ENCODE results near the gene FBXO22. TPM values are rescaled to one million over a fixed set of nuclear protein-coding genes. Genes with fewer than 3 reads are reported as not detected.

Gene FBXO22
- total and polyA plus RNA-seq, 11 donors: 6.1 to 24.9 (median 19.7) TPM

DNA sequence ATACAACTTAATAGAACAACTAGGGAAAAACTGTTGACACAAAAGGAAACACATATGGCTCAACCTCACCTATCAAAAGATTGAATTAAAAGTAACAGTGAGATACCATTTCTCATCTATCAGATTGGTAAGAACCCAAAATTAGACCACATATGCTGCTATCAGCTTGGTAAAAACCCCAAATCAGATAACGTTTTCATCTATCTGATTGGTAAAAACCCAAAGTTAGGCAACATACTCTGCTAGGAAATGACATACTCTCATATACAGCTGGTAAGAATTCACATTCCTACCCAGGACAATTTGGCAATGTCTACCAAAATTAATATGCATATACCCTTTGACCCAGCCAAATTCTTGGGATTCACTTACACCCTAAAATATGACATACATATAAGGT lies 82.3 kb downstream of the FBXO22 start:
- TF ChIP-seq, protein P1, sequence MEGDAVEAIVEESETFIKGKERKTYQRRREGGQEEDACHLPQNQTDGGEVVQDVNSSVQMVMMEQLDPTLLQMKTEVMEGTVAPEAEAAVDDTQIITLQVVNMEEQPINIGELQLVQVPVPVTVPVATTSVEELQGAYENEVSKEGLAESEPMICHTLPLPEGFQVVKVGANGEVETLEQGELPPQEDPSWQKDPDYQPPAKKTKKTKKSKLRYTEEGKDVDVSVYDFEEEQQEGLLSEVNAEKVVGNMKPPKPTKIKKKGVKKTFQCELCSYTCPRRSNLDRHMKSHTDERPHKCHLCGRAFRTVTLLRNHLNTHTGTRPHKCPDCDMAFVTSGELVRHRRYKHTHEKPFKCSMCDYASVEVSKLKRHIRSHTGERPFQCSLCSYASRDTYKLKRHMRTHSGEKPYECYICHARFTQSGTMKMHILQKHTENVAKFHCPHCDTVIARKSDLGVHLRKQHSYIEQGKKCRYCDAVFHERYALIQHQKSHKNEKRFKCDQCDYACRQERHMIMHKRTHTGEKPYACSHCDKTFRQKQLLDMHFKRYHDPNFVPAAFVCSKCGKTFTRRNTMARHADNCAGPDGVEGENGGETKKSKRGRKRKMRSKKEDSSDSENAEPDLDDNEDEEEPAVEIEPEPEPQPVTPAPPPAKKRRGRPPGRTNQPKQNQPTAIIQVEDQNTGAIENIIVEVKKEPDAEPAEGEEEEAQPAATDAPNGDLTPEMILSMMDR (IDR thresholded peaks at IDR 0.05): no peak
- TF ChIP-seq POLR2A (IDR thresholded peaks at IDR 0.05): no peak
- no peak for DNase-seq
- H3K4me1 ChIP-seq: no peaks in the 10 kb centered on the region
- H3K27ac ChIP-seq: no peak overlapping the region
- H3K9me3 ChIP-seq: no peaks in the 10 kb centered on the region
- 54 to 74% (median 70%) methylated on average over 1 of the region's 1 CpG for WGBS, 4 donors
- no peak overlapping the region for H3K4me3 ChIP-seq
- peaks cover 0 to 2% (median 0%) of the 10 kb centered on the region in 9 donors for H3K27me3 ChIP-seq
- intact Hi-C loops (cut with DNase I): no loop called here
- H3K36me3 ChIP-seq: no peaks in the 10 kb centered on the region
- no peak for ATAC-seq

DNA sequence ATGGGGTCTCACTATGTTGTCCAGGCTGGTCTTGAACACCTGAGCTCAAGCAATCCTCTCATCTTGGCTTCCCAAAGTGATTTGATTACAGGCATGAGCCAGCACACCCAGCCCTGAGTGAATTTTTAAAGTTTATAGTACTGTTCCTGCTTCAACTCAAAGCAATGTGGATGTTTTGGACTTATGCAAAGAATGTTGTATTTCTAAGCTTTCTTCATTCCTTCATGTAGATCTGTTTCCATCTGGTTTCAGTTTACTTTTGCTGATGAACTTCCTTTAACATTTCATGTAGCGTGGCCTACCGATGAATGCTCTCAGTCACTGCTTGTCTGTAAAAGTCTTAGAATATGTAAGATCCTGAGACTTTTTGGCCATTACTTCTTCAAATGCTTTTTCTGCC lies 85.4 kb downstream of the FBXO22 start:
- Histone ChIP-seq H3K36me3 (no peaks in the 10 kb centered on the region), H3K27ac (no peak overlapping the region), H3K4me3 (no peak overlapping the region), H3K27me3 (no peaks in the 10 kb centered on the region), H3K4me1 (no peaks in the 10 kb centered on the region), H3K9me3 (peaks cover 0 to 9% (median 0%) of the 10 kb centered on the region in 12 donors)
- 85 to 94% (median 88%) methylated on average over 2 of the region's 2 CpGs for WGBS, 4 donors
- DNase-seq: no peak
- intact Hi-C loops (cut with DNase I): no loop called here
- TF ChIP-seq POLR2A (IDR thresholded peaks at IDR 0.05): no peak
- TF ChIP-seq, protein P1 (IDR thresholded peaks at IDR 0.05): no peak
- ATAC-seq: no peak

DNA sequence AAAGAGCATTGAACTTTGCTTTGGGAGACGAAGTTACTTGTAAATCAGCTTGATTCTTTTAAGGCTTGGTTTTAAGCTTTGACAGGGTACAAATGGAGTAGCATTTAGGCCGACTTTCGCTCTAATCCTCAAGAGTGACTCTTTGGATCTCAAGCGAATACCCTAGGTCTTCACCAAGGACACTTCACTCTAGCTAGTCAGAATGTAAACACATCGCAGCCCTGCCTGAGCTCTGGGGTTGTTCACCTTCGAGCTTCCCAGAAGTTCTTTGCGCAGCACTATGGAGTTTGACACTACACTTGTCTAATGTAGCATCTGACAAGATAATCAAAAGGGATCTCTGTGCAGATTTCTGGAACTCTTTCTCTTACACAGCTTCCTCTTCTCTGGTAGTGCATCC lies 86.2 kb downstream of the FBXO22 start:
- DNase-seq (no peak), ATAC-seq (no peak)
- no peaks in the 10 kb centered on the region for H3K36me3 ChIP-seq
- peaks cover 0 to 11% (median 0%) of the 10 kb centered on the region in 12 donors for H3K9me3 ChIP-seq
- intact Hi-C loops (cut with DNase I): no loop called here
- no peaks in the 10 kb centered on the region for H3K4me1 ChIP-seq
- H3K4me3 ChIP-seq: no peak overlapping the region
- TF ChIP-seq, protein P1 (IDR thresholded peaks at IDR 0.05): no peak
- no peak for TF ChIP-seq POLR2A (IDR thresholded peaks at IDR 0.05)
- WGBS, 4 donors: 90 to 95% (median 91%) methylated on average over 7 of the region's 7 CpGs
- no peak overlapping the region for H3K27ac ChIP-seq
- H3K27me3 ChIP-seq: peaks cover 0 to 4% (median 0%) of the 10 kb centered on the region in 9 donors

Other genes starting within 250 kb of the FBXO22 start
- 10 to 100 TPM in 8 of 9 donors, 1 to 10 TPM in 1; 9.0 to 46.9 (median 18.8) TPM for gene CSPG4, start 191.0 kb upstream of the FBXO22 start, total RNA-seq
- gene CSPG4, start 191.0 kb upstream of the FBXO22 start, polyA plus RNA-seq: 10 to 100 TPM in 1 of 2 donors, 1 to 10 TPM in 1; 8.5 to 13.9 TPM
- gene UBE2Q2, start 60.4 kb upstream of the FBXO22 start, total RNA-seq: 10 to 100 TPM; 22.8 to 39.4 (median 28.5) TPM
- gene UBE2Q2, start 60.4 kb upstream of the FBXO22 start, polyA plus RNA-seq: 10 to 100 TPM; 13.6 to 18.2 TPM
- 1 to 10 TPM in 1 of 9 donors, not detected in 8; 1.1 TPM for gene NRG4, start 108.5 kb downstream of the FBXO22 start, total RNA-seq
- gene NRG4, start 108.5 kb downstream of the FBXO22 start, polyA plus RNA-seq: not detected
- gene TMEM266, start 156.1 kb downstream of the FBXO22 start, total RNA-seq: under 1 TPM in 4 of 9 donors, not detected in 5; 0.15 to 0.38 (median 0.32) TPM
- under 1 TPM in 1 of 2 donors, not detected in 1; 0.03 TPM for gene TMEM266, start 156.1 kb downstream of the FBXO22 start, polyA plus RNA-seq